GM21529 (cell line): ENCODE data around the gene NDUFS7.
"Not testable (repeated sequence)": the region's sequence is repeated elsewhere in the genome, so short reads cannot be mapped to it uniquely, and the experiment has no call there.

Experiments used
- ATAC-seq: cut with Tn5 transposase; IDR thresholded peaks from one replicate; pipeline ENCODE4 v1.9.1; 2021; ENCODE audit not compliant: unreplicated experiment

Gene NDUFS7

GRCh38 chr19:1417145-1417544 is 33.4 kb downstream of the NDUFS7 start:
- ATAC-seq = no peak

- no peak for ATAC-seq
Measured at GRCh38 chr19:1417681-1418495, 34.2 kb downstream of the NDUFS7 start.

- no peak for ATAC-seq
Measured at GRCh38 chr19:1418496-1418775, 34.7 kb downstream of the NDUFS7 start.

GRCh38 chr19:1418951-1419738 is 35.4 kb downstream of the NDUFS7 start:
- no peak for ATAC-seq

- ATAC-seq = not testable (repeated sequence)
Measured at GRCh38 chr19:1420085-1420484, 36.4 kb downstream of the NDUFS7 start.

GRCh38 chr19:1420590-1420989 is 36.9 kb downstream of the NDUFS7 start:
- no peak for ATAC-seq

GRCh38 chr19:1421218-1421957 is 37.7 kb downstream of the NDUFS7 start:
- ATAC-seq = no peak

- ATAC-seq = no peak
Measured at GRCh38 chr19:1421958-1422305, 38.2 kb downstream of the NDUFS7 start.

- no peak for ATAC-seq
Measured at GRCh38 chr19:1422360-1422759, 38.7 kb downstream of the NDUFS7 start.

- no peak for ATAC-seq
Measured at GRCh38 chr19:1422943-1423342, 39.2 kb downstream of the NDUFS7 start.

GRCh38 chr19:1423436-1424191 is 39.9 kb downstream of the NDUFS7 start:
- no peak for ATAC-seq

- ATAC-seq = no peak
Measured at GRCh38 chr19:1424192-1424955, 40.7 kb downstream of the NDUFS7 start.

- ATAC-seq = no peak
Measured at GRCh38 chr19:1425102-1425837, 41.6 kb downstream of the NDUFS7 start.

GRCh38 chr19:1425902-1426301 is 42.2 kb downstream of the NDUFS7 start:
- ATAC-seq = no peak

- no peak for ATAC-seq
Measured at GRCh38 chr19:1426736-1427135, 43.0 kb downstream of the NDUFS7 start.

- ATAC-seq = no peak
Measured at GRCh38 chr19:1427221-1427920, 43.7 kb downstream of the NDUFS7 start.

- no peak for ATAC-seq
Measured at GRCh38 chr19:1428738-1429391, 45.2 kb downstream of the NDUFS7 start.

GRCh38 chr19:1429750-1430149 is 46.0 kb downstream of the NDUFS7 start:
- ATAC-seq = no peak

- no peak for ATAC-seq
Measured at GRCh38 chr19:1430246-1430645, 46.5 kb downstream of the NDUFS7 start.
